GM23338 (cell line): Measurements from ENCODE around the gene FAM174C. TPM values are rescaled to one million over a fixed set of nuclear protein-coding genes. Genes with fewer than 3 reads are reported as not detected.
A peak's percentile ranks its signal among the peaks of the same experiment; 100 is the strongest.

ENCODE experiments used
- ATAC-seq: fragments of 200-7000 bp; cut with Tn5 transposase; 3 replicates; pipeline ENCODE4 v1.9.1; 2020
- DNase-seq: peaks from one replicate; pipeline ENCODE4 v3.0.0-alpha.2; 2015; ENCODE audit warnings: low spot score
- H2AFZ ChIP-seq: fragments of 200-600 bp; sonication (generic); 2 replicates; pipeline ENCODE4 v1.8.0; 2016; ENCODE audit warnings: antibody characterized with exemption, mild to moderate bottlenecking, moderate library complexity
- H3F3A ChIP-seq: fragments of 200-600 bp; sonication (generic); replicated peaks from 2 replicates; pipeline ENCODE4 v1.8.0; 2017; ENCODE audit warnings: antibody characterized with exemption, mixed run types, low read depth
- H3K27ac ChIP-seq: fragments of 200-600 bp; sonication (generic); 2 replicates; pipeline ENCODE4 v1.6.1; 2016; ENCODE audit warnings: low read depth
- H3K27me3 ChIP-seq: fragments of 200-600 bp; sonication (generic); 2 replicates; pipeline ENCODE4 v1.8.0; 2016; ENCODE audit warnings: mild to moderate bottlenecking, mixed run types, moderate library complexity; ENCODE audit not compliant: insufficient read depth
- H3K36me3 ChIP-seq: fragments of 200-600 bp; sonication (generic); 2 replicates; pipeline ENCODE4 v1.8.0; 2016; ENCODE audit warnings: mild to moderate bottlenecking; ENCODE audit not compliant: insufficient read depth
- H3K4me1 ChIP-seq: fragments of 200-600 bp; sonication (generic); 2 replicates; pipeline ENCODE4 v1.8.0; 2016; ENCODE audit warnings: mild to moderate bottlenecking, moderate library complexity; ENCODE audit not compliant: insufficient read depth
- H3K4me2 ChIP-seq: fragments of 200-600 bp; sonication (generic); 2 replicates; pipeline ENCODE4 v1.7.1; 2017; ENCODE audit warnings: mixed run types
- H3K4me3 ChIP-seq: fragments of 200-600 bp; sonication (generic); 2 replicates; pipeline ENCODE4 v1.6.1; 2016; ENCODE audit warnings: mixed run types
- H3K79me2 ChIP-seq: fragments of 200-600 bp; sonication (generic); replicated peaks from 2 replicates; pipeline ENCODE4 v1.8.0; 2017; ENCODE audit warnings: mild to moderate bottlenecking; ENCODE audit not compliant: insufficient read depth
- H3K9me2 ChIP-seq: fragments of 200-600 bp; sonication (generic); 2 replicates; pipeline ENCODE4 v1.8.0; 2017; ENCODE audit not compliant: insufficient read depth
- H4K20me1 ChIP-seq: fragments of 200-600 bp; sonication (generic); replicated peaks from 2 replicates; pipeline ENCODE4 v1.8.0; 2017; ENCODE audit warnings: mild to moderate bottlenecking; ENCODE audit not compliant: insufficient read depth
- H3K27ac Mint-ChIP-seq: 2 replicates; pipeline ENCODE4 v1.8.0; 2020; ENCODE audit warnings: inconsistent platforms, mild to moderate bottlenecking, moderate library complexity, mixed read lengths
- H3K27me3 Mint-ChIP-seq: 3 replicates; pipeline ENCODE4 v1.8.0; 2022; ENCODE audit warnings: low read depth, mild to moderate bottlenecking, moderate library complexity, mixed read lengths, inconsistent platforms; ENCODE audit not compliant: insufficient read depth, poor library complexity
- H3K36me3 Mint-ChIP-seq: 3 replicates; pipeline ENCODE4 v1.8.0; 2021; ENCODE audit warnings: low read depth, mild to moderate bottlenecking, inconsistent platforms, moderate library complexity, mixed read lengths
- H3K4me1 Mint-ChIP-seq: 3 replicates; pipeline ENCODE4 v1.8.0; 2020; ENCODE audit warnings: mild to moderate bottlenecking, inconsistent platforms, mixed read lengths
- H3K4me3 Mint-ChIP-seq: 3 replicates; pipeline ENCODE4 v1.8.0; 2021; ENCODE audit warnings: moderate library complexity, mild to moderate bottlenecking, inconsistent platforms, mixed read lengths
- H3K9me3 Mint-ChIP-seq: 3 replicates; pipeline ENCODE4 v1.8.0; 2020; ENCODE audit warnings: moderate library complexity, mild to moderate bottlenecking, inconsistent platforms, mixed read lengths
- CREB1 ChIP-seq: fragments of 250-450 bp; sonication (Bioruptor Pico); IDR thresholded peaks from 2 replicates; pipeline ENCODE4 v1.5.0; 2020; ENCODE audit warnings: low read depth, mild to moderate bottlenecking, moderate library complexity
- CTCF ChIP-seq, 2 experiments: fragments of 200-600 bp in 1 of 2; sonication (generic) in 1 of 2; conservative IDR thresholded peaks; 2 replicates each; pipeline versions ENCODE4 v1.5.1 to v1.6.1; 2016 to 2017; ENCODE audit warnings: antibody characterized with exemption in 2 of 2, low read depth in 2 of 2, mild to moderate bottlenecking in 2 of 2, moderate library complexity in 1 of 2
- ETS1 ChIP-seq: IDR thresholded peaks from 2 replicates; pipeline ENCODE4 v1.6.1; 2016; ENCODE audit warnings: antibody characterized with exemption
- EZH2 ChIP-seq: fragments of 200-600 bp; sonication (generic); IDR thresholded peaks from one replicate; pipeline ENCODE4 v1.8.0; 2017; ENCODE audit warnings: antibody characterized with exemption, mild to moderate bottlenecking, low read depth; ENCODE audit not compliant: unreplicated experiment
- EZH2phosphoT487 ChIP-seq: fragments of 200-600 bp; sonication (generic); IDR thresholded peaks from one replicate; pipeline ENCODE4 v1.8.1; 2018; ENCODE audit warnings: antibody characterized with exemption; ENCODE audit not compliant: unreplicated experiment
- JUNB ChIP-seq: IDR thresholded peaks from one replicate; pipeline ENCODE4 v1.6.1; 2016; ENCODE audit warnings: antibody characterized with exemption; ENCODE audit not compliant: unreplicated experiment
- NANOG ChIP-seq: IDR thresholded peaks from 2 replicates; pipeline ENCODE4 v1.6.1; 2016; ENCODE audit warnings: antibody characterized with exemption, borderline replicate concordance
- POLR2AphosphoS5 ChIP-seq: IDR thresholded peaks from 2 replicates; pipeline ENCODE4 v1.6.1; 2016; ENCODE audit warnings: antibody characterized with exemption, low read depth
- REST ChIP-seq: IDR thresholded peaks from one replicate; pipeline ENCODE4 v1.6.1; 2018; ENCODE audit warnings: antibody characterized with exemption; ENCODE audit not compliant: unreplicated experiment
- STAT1 ChIP-seq: IDR thresholded peaks from one replicate; pipeline ENCODE4 v1.6.1; 2016; ENCODE audit warnings: antibody characterized with exemption; ENCODE audit not compliant: unreplicated experiment
- ZNF114 ChIP-seq: fragments of 250-450 bp; sonication (Bioruptor Pico); IDR thresholded peaks from 2 replicates; pipeline ENCODE4 v1.5.0; 2020; ENCODE audit warnings: mild to moderate bottlenecking, moderate library complexity
- ZNF331 ChIP-seq: fragments of 250-450 bp; sonication (Bioruptor Pico); IDR thresholded peaks from 2 replicates; pipeline ENCODE4 v1.5.0; 2020; ENCODE audit warnings: low read depth, mild to moderate bottlenecking, moderate library complexity
- ZNF462 ChIP-seq: fragments of 250-450 bp; sonication (Bioruptor Pico); IDR thresholded peaks from 2 replicates; pipeline ENCODE4 v1.5.0; 2020; ENCODE audit warnings: mild to moderate bottlenecking, moderate library complexity
- polyA plus RNA-seq: library from polyadenylated mRNA; unstranded; fragments of >200 nt; fragmentation: Nextera tagmentation; extraction: Ambion mirVana; gene quantifications from 2 replicates; pipeline ENCODE4 v1.2.1, GENCODE V29; 2016
- total RNA-seq: library from RNA; depleted of rRNA; stranded (reverse); fragments of >200 nt; shearing (Covaris generic); gene quantifications from 2 replicates; pipeline ENCODE4 v1.2.3, GENCODE V29; 2014

FAM174C gene
- total and polyA plus RNA-seq, 2 experiments from 2014 or later: 60.4 to 68.0 TPM

- Mint-ChIP-seq H3K9me3 (peaks cover 2% of the 10 kb centered on the region; the same call in 2 of the 3 replicates), H3K27me3 (peaks cover 54% of the 10 kb centered on the region), H3K4me3 (peak overlapping the region; percentile 89), H3K27ac (peak overlapping the region; percentile 98), H3K4me1 (peaks cover 55% of the 10 kb centered on the region), H3K36me3 (peaks cover 51% of the 10 kb centered on the region)
- Histone ChIP-seq H3K4me1 (peaks cover 40% of the 10 kb centered on the region), H3K79me2 (peaks cover 44% of the 10 kb centered on the region), H3K36me3 (peaks cover 31% of the 10 kb centered on the region), H2AFZ (no peak overlapping the region), H3K9me2 (no peaks in the 10 kb centered on the region), H4K20me1 (peaks cover 37% of the 10 kb centered on the region), H3K27me3 (peaks cover 10% of the 10 kb centered on the region; the same call in 1 of the 2 replicates), H3K4me3 (peak overlapping the region; percentile 94), H3K27ac (peak overlapping the region; percentile 98), H3K4me2 (peak overlapping the region; percentile 100; the same call in 1 of the 2 replicates), H3F3A (peaks cover 59% of the 10 kb centered on the region)
- TF ChIP-seq NANOG: no peak
- TF ChIP-seq POLR2AphosphoS5: no peak
- no peak for TF ChIP-seq CTCF (conservative IDR thresholded peaks at IDR 0.05; ENCODE audit: low read depth in 2 of 2)
- TF ChIP-seq EZH2: no peak
- no peak for TF ChIP-seq ZNF114 (CRISPR knock-in tag)
- no peak for TF ChIP-seq ETS1
- no peak for TF ChIP-seq REST
- TF ChIP-seq CREB1 (CRISPR knock-in tag): no peak
- TF ChIP-seq EZH2phosphoT487: no peak
- no peak for TF ChIP-seq STAT1
- no peak for TF ChIP-seq JUNB
- no peak for TF ChIP-seq ZNF331 (CRISPR knock-in tag)
- no peak for TF ChIP-seq ZNF462 (CRISPR knock-in tag)
- ATAC-seq (no peak), DNase-seq (no peak)
These were observed 4.3 kb upstream of the FAM174C start for GRCh38 chr19:1270854-1271527.
